SU-DHL-6 (cell line): ENCODE measurements around the gene EPHB1.
"Not testable (repeated sequence)": the region's sequence is repeated elsewhere in the genome, so short reads cannot be mapped to it uniquely, and the experiment has no call there.

Experiments used
- H2AFZ ChIP-seq: fragments of 200-600 bp; sonication (generic); 2 replicates; pipeline ENCODE4 v1.6.1; 2014; ENCODE audit warnings: low read depth, mild to moderate bottlenecking, moderate library complexity, mixed read lengths, antibody characterized with exemption, low read length; ENCODE audit not compliant: severe bottlenecking
- H3F3A ChIP-seq: fragments of 200-600 bp; shearing (Covaris generic); 2 replicates; pipeline ENCODE4 v1.6.0; 2016; ENCODE audit warnings: antibody characterized with exemption, mild to moderate bottlenecking; ENCODE audit not compliant: insufficient read depth
- H3K27ac ChIP-seq: fragments of 200-600 bp; sonication (generic); 2 replicates; pipeline ENCODE4 v1.5.1; 2016; ENCODE audit warnings: low read depth, mild to moderate bottlenecking, low read length, moderate library complexity, mixed read lengths
- H3K27me3 ChIP-seq: fragments of 200-600 bp; sonication (generic), shearing (Covaris generic); 2 replicates; pipeline ENCODE4 v1.6.0; 2014; ENCODE audit warnings: mild to moderate bottlenecking, low read length
- H3K36me3 ChIP-seq: fragments of 200-600 bp; sonication (generic); 2 replicates; pipeline ENCODE4 v1.6.1; 2014; ENCODE audit warnings: mild to moderate bottlenecking, low read length, mixed read lengths
- H3K4me2 ChIP-seq: fragments of 300-600, 200-600 bp; shearing (Covaris generic), sonication (generic); 2 replicates; pipeline ENCODE4 v1.6.0; 2014; ENCODE audit warnings: low read length, low read depth, mild to moderate bottlenecking; ENCODE audit not compliant: poor library complexity, severe bottlenecking
- H3K4me3 ChIP-seq: fragments of 200-600 bp; sonication (generic); 2 replicates; pipeline ENCODE4 v1.5.1; 2014; ENCODE audit warnings: antibody characterized with exemption, low read length, mild to moderate bottlenecking, mixed read lengths; ENCODE audit not compliant: insufficient read depth, poor library complexity, severe bottlenecking
- H3K79me2 ChIP-seq: fragments of 200-600 bp; sonication (generic); 2 replicates; pipeline ENCODE4 v1.6.1; 2014; ENCODE audit warnings: mild to moderate bottlenecking, low read length, moderate library complexity; ENCODE audit not compliant: insufficient read depth
- H3K9ac ChIP-seq: fragments of 200-600 bp; sonication (generic); 2 replicates; pipeline ENCODE4 v1.7.0; 2014; ENCODE audit warnings: mild to moderate bottlenecking, low read length
- H3K9me2 ChIP-seq: fragments of 200-600 bp; sonication (generic); replicated peaks from 2 replicates; pipeline ENCODE4 v1.6.1; 2014; ENCODE audit warnings: low read length; ENCODE audit not compliant: insufficient read depth
- H3K9me3 ChIP-seq: fragments of 200-600 bp; sonication (generic); 2 replicates; pipeline ENCODE4 v1.6.1; 2014; ENCODE audit warnings: low read length, mixed read lengths; ENCODE audit not compliant: insufficient read depth
- H4K20me1 ChIP-seq: fragments of 200-600 bp; sonication (generic); 2 replicates; pipeline ENCODE4 v1.6.1; 2014; ENCODE audit warnings: low read depth, mild to moderate bottlenecking, antibody characterized with exemption, low read length, moderate library complexity, mixed read lengths
- EZH2phosphoT487 ChIP-seq: fragments of 200-600 bp; sonication (generic), shearing (Covaris generic); conservative IDR thresholded peaks from 2 replicates; pipeline ENCODE4 v1.6.1; 2018; ENCODE audit warnings: mild to moderate bottlenecking, antibody characterized with exemption, low read length, moderate library complexity, mixed read lengths
- TF ChIP-seq, protein P1 (sequence below): fragments of 200-600 bp; sonication (generic); IDR thresholded peaks from one replicate; pipeline ENCODE4 v1.5.1; 2017; ENCODE audit warnings: antibody characterized with exemption, mild to moderate bottlenecking, low read length, moderate library complexity; ENCODE audit not compliant: insufficient read depth, poor library complexity, severe bottlenecking

EPHB1 gene

DNA sequence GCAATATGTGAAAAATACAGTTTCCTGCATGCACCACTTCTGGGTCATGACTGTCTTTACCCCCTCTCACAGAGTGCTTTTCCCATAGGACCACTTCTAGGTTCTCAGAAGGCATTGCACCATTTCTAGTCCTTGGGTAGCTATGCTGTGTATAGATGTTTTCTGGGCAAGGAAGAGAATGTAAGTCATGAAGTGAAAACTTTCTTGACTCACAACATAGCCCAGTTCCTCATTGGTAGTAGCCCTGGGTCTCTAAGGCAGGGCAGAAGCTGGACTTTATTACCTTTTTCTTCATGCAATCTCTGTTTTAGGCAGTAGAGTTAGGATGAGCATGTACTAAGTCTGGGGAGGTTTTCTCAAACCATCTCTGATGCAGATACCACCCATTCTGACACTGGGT lies 203.1 kb downstream of the EPHB1 start:
- TF ChIP-seq EZH2phosphoT487 = no peak
- no peak overlapping the region for H3K27ac ChIP-seq
- no peaks in the 10 kb centered on the region for H4K20me1 ChIP-seq
- no peak overlapping the region for H3K4me2 ChIP-seq
- no peaks in the 10 kb centered on the region for H3K79me2 ChIP-seq
- no peaks in the 10 kb centered on the region for H3K9me3 ChIP-seq
- H3K9ac ChIP-seq = no peak overlapping the region
- H3K4me3 ChIP-seq = no peak overlapping the region
- no peaks in the 10 kb centered on the region for H3K36me3 ChIP-seq
- no peaks in the 10 kb centered on the region for H3K9me2 ChIP-seq
- H3K27me3 ChIP-seq = no peaks in the 10 kb centered on the region
- no peak overlapping the region for H2AFZ ChIP-seq
- no peaks in the 10 kb centered on the region for H3F3A ChIP-seq

DNA sequence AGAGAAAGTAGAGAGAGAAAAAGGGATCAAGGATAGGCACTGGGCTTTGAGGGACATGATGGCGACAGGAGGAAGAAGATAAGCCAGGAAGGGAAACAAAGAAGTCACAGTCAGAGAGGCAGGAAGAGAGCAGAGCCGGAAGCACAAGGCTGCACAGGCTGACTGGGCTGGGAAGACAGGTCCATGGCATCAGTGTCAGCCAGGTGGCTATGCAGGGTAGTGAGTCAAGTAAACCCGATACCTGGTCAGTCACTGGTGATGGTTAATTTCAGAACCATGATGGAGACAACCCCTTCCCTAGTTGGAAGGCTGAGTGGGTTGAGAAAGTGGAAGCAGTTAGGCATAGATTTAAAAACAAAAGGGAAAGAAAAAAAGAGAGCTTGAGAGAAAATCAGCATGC lies 203.8 kb downstream of the EPHB1 start:
- Histone ChIP-seq H3K79me2 (no peaks in the 10 kb centered on the region), H3K9me3 (no peaks in the 10 kb centered on the region), H3F3A (no peaks in the 10 kb centered on the region), H3K4me3 (no peak overlapping the region), H3K27me3 (no peaks in the 10 kb centered on the region), H3K9ac (no peak overlapping the region), H4K20me1 (no peaks in the 10 kb centered on the region), H2AFZ (no peak overlapping the region), H3K9me2 (no peaks in the 10 kb centered on the region), H3K4me2 (no peak overlapping the region), H3K36me3 (no peaks in the 10 kb centered on the region), H3K27ac (no peak overlapping the region)
- no peak for TF ChIP-seq EZH2phosphoT487
- TF ChIP-seq, protein P1, sequence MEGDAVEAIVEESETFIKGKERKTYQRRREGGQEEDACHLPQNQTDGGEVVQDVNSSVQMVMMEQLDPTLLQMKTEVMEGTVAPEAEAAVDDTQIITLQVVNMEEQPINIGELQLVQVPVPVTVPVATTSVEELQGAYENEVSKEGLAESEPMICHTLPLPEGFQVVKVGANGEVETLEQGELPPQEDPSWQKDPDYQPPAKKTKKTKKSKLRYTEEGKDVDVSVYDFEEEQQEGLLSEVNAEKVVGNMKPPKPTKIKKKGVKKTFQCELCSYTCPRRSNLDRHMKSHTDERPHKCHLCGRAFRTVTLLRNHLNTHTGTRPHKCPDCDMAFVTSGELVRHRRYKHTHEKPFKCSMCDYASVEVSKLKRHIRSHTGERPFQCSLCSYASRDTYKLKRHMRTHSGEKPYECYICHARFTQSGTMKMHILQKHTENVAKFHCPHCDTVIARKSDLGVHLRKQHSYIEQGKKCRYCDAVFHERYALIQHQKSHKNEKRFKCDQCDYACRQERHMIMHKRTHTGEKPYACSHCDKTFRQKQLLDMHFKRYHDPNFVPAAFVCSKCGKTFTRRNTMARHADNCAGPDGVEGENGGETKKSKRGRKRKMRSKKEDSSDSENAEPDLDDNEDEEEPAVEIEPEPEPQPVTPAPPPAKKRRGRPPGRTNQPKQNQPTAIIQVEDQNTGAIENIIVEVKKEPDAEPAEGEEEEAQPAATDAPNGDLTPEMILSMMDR = no peak

DNA sequence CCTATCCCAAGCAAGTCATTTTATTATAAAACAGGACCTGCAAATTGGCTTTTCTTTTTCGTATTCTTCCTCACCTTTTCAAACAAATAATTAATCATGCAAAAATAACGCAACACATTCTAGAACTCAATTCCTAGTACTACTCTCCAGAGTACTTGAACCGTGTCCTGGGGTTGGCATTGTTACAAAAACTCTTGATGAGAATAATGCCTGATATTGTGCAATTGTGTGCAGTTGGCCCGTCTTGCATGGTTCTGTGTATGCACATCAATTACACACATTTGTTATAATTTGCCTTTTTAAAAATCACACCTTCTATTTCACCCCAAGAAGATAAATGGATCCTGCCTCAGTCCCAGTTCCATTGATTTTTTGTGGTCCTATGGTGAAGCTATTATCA lies 205.4 kb downstream of the EPHB1 start:
- Histone ChIP-seq H4K20me1 (no peaks in the 10 kb centered on the region), H3K27me3 (no peaks in the 10 kb centered on the region), H3K9ac (no peak overlapping the region), H3K4me2 (no peak overlapping the region), H3K9me3 (no peaks in the 10 kb centered on the region), H3K4me3 (no peak overlapping the region), H3K79me2 (no peaks in the 10 kb centered on the region), H3F3A (no peaks in the 10 kb centered on the region), H3K27ac (no peak overlapping the region), H2AFZ (no peak overlapping the region), H3K36me3 (no peaks in the 10 kb centered on the region), H3K9me2 (no peaks in the 10 kb centered on the region)
- no peak for TF ChIP-seq EZH2phosphoT487
- TF ChIP-seq, protein P1 = no peak

DNA sequence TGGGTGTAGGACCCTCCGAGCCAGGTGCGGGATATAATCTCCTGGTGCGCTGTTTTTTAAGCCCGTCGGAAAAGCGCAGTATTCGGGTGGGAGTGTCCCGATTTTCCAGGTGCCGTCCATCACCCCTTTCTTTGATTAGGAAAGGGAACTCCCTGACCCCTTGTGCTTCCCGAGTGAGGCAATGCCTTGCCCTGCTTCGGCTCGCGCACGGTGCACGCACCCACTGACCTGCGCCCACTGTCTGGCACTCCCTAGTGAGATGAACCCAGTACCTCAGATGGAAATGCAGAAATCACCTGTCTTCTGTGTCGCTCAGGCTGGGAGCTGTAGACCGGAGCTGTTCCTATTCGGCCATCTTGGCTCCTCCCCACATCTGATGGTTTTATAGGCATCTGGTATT lies 210.6 kb downstream of the EPHB1 start:
- not testable (repeated sequence) for H3K9ac ChIP-seq, H3K36me3 ChIP-seq, H3F3A ChIP-seq, H3K4me3 ChIP-seq, H4K20me1 ChIP-seq, H3K79me2 ChIP-seq, H3K27ac ChIP-seq, H3K9me3 ChIP-seq, H3K4me2 ChIP-seq, H2AFZ ChIP-seq, H3K27me3 ChIP-seq, H3K9me2 ChIP-seq
